GM12875 (cell line): Measurements from ENCODE around the gene HOXC12.
A peak's percentile ranks its signal among the peaks of the same experiment; 100 is the strongest.

Experiments used
- H3K4me3 ChIP-seq: one replicate; pipeline ENCODE4 v1.5.1; 2011; ENCODE audit warnings: low read depth, low read length, control low read depth
- CTCF ChIP-seq: IDR thresholded peaks from 2 replicates; pipeline ENCODE4 v1.5.1; 2011; ENCODE audit warnings: low read depth, mild to moderate bottlenecking, control low read depth, inconsistent platforms, low read length, moderate library complexity, borderline replicate concordance; ENCODE audit not compliant: insufficient read depth

Gene HOXC12

GRCh38 chr12:53971129-53971528, 16.4 kb downstream of the HOXC12 start:
- no peak overlapping the region for H3K4me3 ChIP-seq
- TF ChIP-seq CTCF = no peak

GRCh38 chr12:53971686-53972085, 17.0 kb downstream of the HOXC12 start:
- no peak overlapping the region for H3K4me3 ChIP-seq
- TF ChIP-seq CTCF = no peak

GRCh38 chr12:53972152-53972702, 17.5 kb downstream of the HOXC12 start:
- no peak overlapping the region for H3K4me3 ChIP-seq
- TF ChIP-seq CTCF = no peak

- H3K4me3 ChIP-seq = peak within 1 kb of the TSS; percentile 23
- no peak for TF ChIP-seq CTCF
These were observed 18.1 kb downstream of the HOXC12 start, which contains the start of gene HOXC11 for GRCh38 chr12:53972722-53973235. Gene HOXC11 (plus strand): TSS chr12:53973126. CDS start chr12:53973242, 116 bp downstream.

GRCh38 chr12:53973236-53974042, 18.7 kb downstream of the HOXC12 start:
- H3K4me3 ChIP-seq = peak overlapping the region; percentile 23
- TF ChIP-seq CTCF = no peak

GRCh38 chr12:53974084-53975063, 19.7 kb downstream of the HOXC12 start, which contains the start of gene HOTAIR:
Gene HOTAIR (minus strand): TSS chr12:53974954.
- peak within 1 kb of the TSS; percentile 55 for H3K4me3 ChIP-seq
- no peak for TF ChIP-seq CTCF
